GM12878 (cell line): ENCODE results near the gene ZNF473. TPM values are rescaled to one million over a fixed set of nuclear protein-coding genes. Genes with fewer than 3 reads are reported as not detected.
"Not testable (repeated sequence)": the region's sequence is repeated elsewhere in the genome, so short reads cannot be mapped to it uniquely, and the experiment has no call there.

Experiments used
- ATAC-seq: fragments of 200-7000 bp; cut with Tn5 transposase; 3 replicates; pipeline ENCODE4 v1.9.1; 2020; ENCODE audit warnings: mild to moderate bottlenecking, moderate library complexity
- BruUV-seq: library from RNA; stranded (reverse); fragments of 400-500 nt; replicated peaks from 2 replicates; lab custom pipeline; 2021; lab: Mats Ljungman, UMichigan
- CTCF ChIA-PET: fragments of 300-600 bp; sonication (Branson Sonifier 250); formaldehyde crosslinking; extraction: SDS; loops from one replicate; lab custom pipeline; 2021; ENCODE audit warnings: inconsistent platforms; lab: Yijun Ruan, JAX
- POLR2A ChIA-PET: fragments of 350-600 bp; formaldehyde crosslinking; extraction: SDS; loops from one replicate; lab custom pipeline; 2021; ENCODE audit warnings: inconsistent platforms; lab: Charles Lee
- RAD21 ChIA-PET: fragments of 300-600 bp; sonication (Branson Sonifier 250); formaldehyde crosslinking; loops from one replicate; lab custom pipeline; 2023; ENCODE audit warnings: antibody characterized with exemption; ENCODE audit not compliant: unreplicated experiment; lab: Charles Lee
- SMC1A ChIA-PET: fragments of 300-600 bp; sonication (Branson Sonifier 250); formaldehyde crosslinking; loops from one replicate; lab custom pipeline; 2023; ENCODE audit not compliant: unreplicated experiment, uncharacterized antibody; lab: Charles Lee
- DNase-seq: peaks from one replicate; pipeline ENCODE4 v3.0.0-alpha.2; 2011; ENCODE audit warnings: low read depth, low spot score
- FAIRE-seq: peaks from 3 replicates; lab custom pipeline; 2011; peaks lifted over from hg19 to GRCh38; lab: Jason Lieb, UNC
- H2AFZ ChIP-seq: 2 replicates; pipeline ENCODE4 v1.6.0; 2011; ENCODE audit warnings: low read depth, low read length, control low read depth; ENCODE audit not compliant: control insufficient read depth
- H3K27ac ChIP-seq: 2 replicates; pipeline ENCODE4 v1.5.1; 2011; ENCODE audit warnings: control low read depth; ENCODE audit not compliant: control insufficient read depth, insufficient read depth
- H3K27me3 ChIP-seq, 2 experiments: replicated peaks in 1 of 2; 2 replicates each; pipeline versions ENCODE4 v1.6.0 to v1.6.1; 2011; ENCODE audit warnings: low read length in 1 of 2; ENCODE audit not compliant: control insufficient read depth in 2 of 2, insufficient read depth in 2 of 2
- H3K36me3 ChIP-seq, 2 experiments: 2 replicates each; pipeline ENCODE4 v1.5.1; 2011; ENCODE audit warnings: low read length in 1 of 2; ENCODE audit not compliant: control insufficient read depth in 2 of 2, insufficient read depth in 2 of 2
- H3K4me1 ChIP-seq: 2 replicates; pipeline ENCODE4 v1.6.1; 2011; ENCODE audit warnings: mild to moderate bottlenecking, low read length, moderate library complexity, mixed read lengths; ENCODE audit not compliant: control insufficient read depth, insufficient read depth
- H3K4me2 ChIP-seq: 2 replicates; pipeline ENCODE4 v1.6.0; 2011; ENCODE audit warnings: control low read depth; ENCODE audit not compliant: control insufficient read depth, insufficient read depth
- H3K4me3 ChIP-seq: fragments of 200-600 bp; sonication (generic); 2 replicates; pipeline ENCODE4 v1.5.1; 2016
- H3K79me2 ChIP-seq: 2 replicates; pipeline ENCODE4 v1.6.0; 2011; ENCODE audit warnings: low read length; ENCODE audit not compliant: control insufficient read depth, insufficient read depth
- H3K9ac ChIP-seq: 2 replicates; pipeline ENCODE4 v1.8.0; 2011; ENCODE audit warnings: low read length, control low read depth, mixed read lengths; ENCODE audit not compliant: control insufficient read depth, insufficient read depth
- H3K9me3 ChIP-seq: replicated peaks from 3 replicates; pipeline ENCODE4 v1.5.1; 2011; ENCODE audit warnings: mild to moderate bottlenecking, low read length; ENCODE audit not compliant: control insufficient read depth, insufficient read depth
- H4K20me1 ChIP-seq: 2 replicates; pipeline ENCODE4 v1.6.0; 2011; ENCODE audit not compliant: control insufficient read depth, insufficient read depth
- CTCF ChIP-seq, 3 experiments: IDR thresholded peaks in 2 of 3; conservative IDR thresholded peaks in 1 of 3; 2 replicates each; pipeline ENCODE4 v1.5.1; 2011; ENCODE audit warnings: low read depth in 3 of 3, low read length in 3 of 3, mild to moderate bottlenecking in 3 of 3, control low read depth in 2 of 3, moderate library complexity in 2 of 3, inconsistent platforms in 1 of 3, mixed read lengths in 1 of 3; ENCODE audit not compliant: control insufficient read depth in 2 of 3, insufficient read depth in 1 of 3; ENCODE audit errors: extremely low read depth in 1 of 3
- MEF2B ChIP-seq: fragments of 450-650 bp; IDR thresholded peaks from 2 replicates; pipeline ENCODE4 v1.6.1; 2018; ENCODE audit warnings: mild to moderate bottlenecking, moderate library complexity; ENCODE audit not compliant: partially characterized antibody, poor library complexity, severe bottlenecking
- WGBS: methylation state at CpG from one replicate; pipeline ENCODE4 v1.1.6; 2016; ENCODE audit warnings: low lambda C conversion rate; ENCODE audit not compliant: insufficient replicate concordance, insufficient coverage; ENCODE audit errors: missing lambda C conversion rate; 5-methylcytosine and 5-hydroxymethylcytosine counted together
- in situ Hi-C: fragments of 300-500 bp; cut with MboI; formaldehyde crosslinking; loops from 9 replicates; pipeline ENCODE4 v1.14.3; 2018; ENCODE audit warnings: mixed read lengths
- intact Hi-C: fragments of 100-400 bp; cut with micrococcal nuclease; formaldehyde crosslinking; loops from one replicate; pipeline ENCODE4 v1.14.2; 2022; ENCODE audit not compliant: unreplicated experiment
- polyA plus RNA-seq, 11 experiments: library from polyadenylated mRNA; depleted of rRNA in 4 of 11; unstranded in 6 of 11; stranded (reverse) in 5 of 11; fragments of >200 nt; fragmentation: Nextera tagmentation in 4 of 11; fragmentation: Illumina TruSeq in 1 of 11; extraction: Ambion mirVana in 4 of 11; extraction: Trizol in 1 of 11; gene quantifications; 1 replicate in 1 of 11; 2 replicates in 10 of 11; pipeline versions ENCODE4 v1.2.1 to v1.2.3, GENCODE V29; 2011 to 2016; ENCODE audit warnings: inconsistent platforms in 2 of 11, missing spikeins in 2 of 11, low read depth in 1 of 11
- total RNA-seq, 4 experiments: library from RNA; depleted of rRNA in 3 of 4; stranded (reverse); fragments of >200 nt in 3 of 4; fragmentation: Illumina TruSeq in 1 of 4; extraction: Trizol in 1 of 4; gene quantifications; 2 replicates each; pipeline versions ENCODE4 v1.2.1 to v1.2.3, GENCODE V29; 2013 to 2021

ZNF473 gene
- total and polyA plus RNA-seq, 10 of the 15 experiments (the other 5 are each of a cell fraction or from before 2014, with no cell fraction given): 2.3 to 14.9 (median 6.3) TPM

GRCh38 chr19:50090706-50091105 lies 64.9 kb downstream of the ZNF473 start:
- CTCF ChIA-PET: not testable (repeated sequence)

GRCh38 chr19:50091786-50092185 lies 66.0 kb downstream of the ZNF473 start:
- intact Hi-C loops, FAIRE-seq, H3K79me2 ChIP-seq, ATAC-seq, H3K36me3 ChIP-seq, H3K9me3 ChIP-seq, H3K27me3 ChIP-seq, RAD21 ChIA-PET, H3K4me2 ChIP-seq, H3K27ac ChIP-seq, POLR2A ChIA-PET, SMC1A ChIA-PET, H4K20me1 ChIP-seq, H2AFZ ChIP-seq, H3K4me1 ChIP-seq, CTCF ChIA-PET, DNase-seq, in situ Hi-C loops, H3K9ac ChIP-seq, H3K4me3 ChIP-seq, BruUV-seq: not testable (repeated sequence)
- 59% methylated on average over 4 of the region's 9 CpGs for WGBS

More at GRCh38 chr19:50090706-50091105, 64.9 kb downstream of the ZNF473 start:
- H3K27me3 ChIP-seq, DNase-seq, BruUV-seq, H3K27ac ChIP-seq, POLR2A ChIA-PET, FAIRE-seq, H3K9me3 ChIP-seq, H3K4me2 ChIP-seq, intact Hi-C loops, in situ Hi-C loops, H4K20me1 ChIP-seq, H3K4me3 ChIP-seq, H3K79me2 ChIP-seq, H3K9ac ChIP-seq, SMC1A ChIA-PET, ATAC-seq, RAD21 ChIA-PET, H3K36me3 ChIP-seq, H3K4me1 ChIP-seq, H2AFZ ChIP-seq: not testable (repeated sequence)
- 47% methylated on average over 10 of the region's 10 CpGs for whole genome bisulfite sequencing
- TF ChIP-seq MEF2B (peak; percentile 69), CTCF (IDR thresholded peaks at IDR 0.05 in 2 of 3, conservative IDR thresholded peaks at IDR 0.05 in 1 of 3; ENCODE audit: control insufficient read depth in 2 of 3, extremely low read depth in 1 of 3, insufficient read depth in 1 of 3, low read depth in 3 of 3, low read length in 3 of 3) (peak; percentile 3 to 27 (median 21); a peak in 2 of 6 replicates)

DNA sequence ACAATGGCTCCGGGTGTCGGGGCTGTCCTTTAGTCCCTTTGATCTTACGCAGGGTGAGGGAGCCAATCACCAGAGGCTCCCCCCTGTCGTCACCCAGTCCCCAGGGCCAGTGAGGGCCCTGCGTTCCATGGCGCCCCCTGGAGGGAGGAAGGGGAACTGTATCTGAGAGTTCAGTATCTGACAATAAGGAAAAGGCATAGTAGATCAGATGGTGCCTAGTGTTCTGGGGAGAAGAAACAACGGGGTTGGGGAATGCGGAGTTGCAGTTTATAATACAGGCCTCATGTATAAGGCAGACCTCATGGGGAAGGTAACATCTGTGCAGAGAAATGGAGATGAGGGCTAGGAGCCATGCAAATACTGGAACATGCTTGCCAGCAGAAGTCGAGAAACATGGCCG lies 66.8 kb downstream of the ZNF473 start:
- ATAC-seq, SMC1A ChIA-PET, H3K4me3 ChIP-seq, H2AFZ ChIP-seq, intact Hi-C loops, DNase-seq, in situ Hi-C loops, H3K9ac ChIP-seq, H3K27ac ChIP-seq, RAD21 ChIA-PET, CTCF ChIA-PET, H4K20me1 ChIP-seq, H3K36me3 ChIP-seq, FAIRE-seq, H3K4me2 ChIP-seq, H3K4me1 ChIP-seq, H3K79me2 ChIP-seq, H3K27me3 ChIP-seq, BruUV-seq, POLR2A ChIA-PET, H3K9me3 ChIP-seq: not testable (repeated sequence)
- WGBS: no CpG with 5 or more reads among the region's 10 CpGs
